K562 (cell line): Measurements from ENCODE around the gene PBXIP1. TPM values are rescaled to one million over a fixed set of nuclear protein-coding genes. Genes with fewer than 3 reads are reported as not detected.
A peak's percentile ranks its signal among the peaks of the same experiment; 100 is the strongest.

Experiments used
- ATF1 ChIP-seq, 2 experiments: fragments of 450-650 bp in 1 of 2; IDR thresholded peaks; 2 replicates each; pipeline ENCODE4 v1.6.1; 2016; ENCODE audit warnings: missing compliant biosample characterization in 1 of 2, missing genetic modification characterization in 1 of 2
- CAMTA2 ChIP-seq: fragments of 250-450 bp; sonication (Bioruptor Pico); conservative IDR thresholded peaks from 2 replicates; pipeline ENCODE4 v1.5.1; 2022
- CBFA2T2 ChIP-seq: fragments of 450-650 bp; conservative IDR thresholded peaks from 2 replicates; pipeline ENCODE4 v1.6.1; 2017; ENCODE audit warnings: mild to moderate bottlenecking
- CEBPB ChIP-seq: fragments of 450-650 bp; IDR thresholded peaks from 2 replicates; pipeline ENCODE4 v1.6.1; 2016; ENCODE audit warnings: missing genetic modification characterization, missing compliant biosample characterization
- FUS ChIP-seq: fragments of 200-400 bp; formaldehyde crosslinking; optimal IDR thresholded peaks from 2 replicates; pipeline ENCODE3; 2017; ENCODE audit warnings: low read depth, low read length
- HNRNPUL1 ChIP-seq: fragments of 200-400 bp; formaldehyde crosslinking; IDR thresholded peaks from 2 replicates; pipeline ENCODE4 v1.6.1; 2017; ENCODE audit warnings: low read length
- HSF4 ChIP-seq: fragments of 250-450 bp; sonication (Bioruptor Pico); IDR thresholded peaks from 2 replicates; pipeline ENCODE4 v2.1.2; 2022; ENCODE audit warnings: mild to moderate bottlenecking, moderate library complexity, borderline replicate concordance
- KLF16 ChIP-seq: IDR thresholded peaks from 2 replicates; pipeline ENCODE4 v1.6.1; 2016; ENCODE audit warnings: antibody characterized with exemption
- NR4A1 ChIP-seq, 2 experiments: fragments of 250-450 bp in 1 of 2; fragments of 450-650 bp in 1 of 2; sonication (Bioruptor Pico) in 1 of 2; IDR thresholded peaks; 2 replicates each; pipeline versions ENCODE4 v1.4.0 to v1.6.1; 2016 to 2020; ENCODE audit warnings: mild to moderate bottlenecking in 2 of 2, missing compliant biosample characterization in 1 of 2, missing genetic modification characterization in 1 of 2, moderate library complexity in 1 of 2
- NRF1 ChIP-seq, 2 experiments: fragments of 450-650 bp; IDR thresholded peaks in 1 of 2; conservative IDR thresholded peaks in 1 of 2; 2 replicates each; pipeline ENCODE4 v1.6.1; 2014; ENCODE audit warnings: mild to moderate bottlenecking in 2 of 2
- PCBP1 ChIP-seq: fragments of 200-400 bp; formaldehyde crosslinking; IDR thresholded peaks from 2 replicates; pipeline ENCODE4 v1.6.1; 2018; ENCODE audit warnings: mild to moderate bottlenecking, low read depth, low read length; ENCODE audit not compliant: poor library complexity, severe bottlenecking
- RBM22 ChIP-seq: fragments of 200-400 bp; formaldehyde crosslinking; IDR thresholded peaks from 2 replicates; pipeline ENCODE4 v1.6.1; 2018; ENCODE audit warnings: low read length, low read depth; ENCODE audit not compliant: poor library complexity, severe bottlenecking
- RNF2 ChIP-seq: sonication (generic); IDR thresholded peaks from 2 replicates; pipeline ENCODE4 v1.6.1; 2016
- SLC30A9 ChIP-seq: fragments of 250-450 bp; sonication (Bioruptor Pico); IDR thresholded peaks from 2 replicates; pipeline ENCODE4 v1.8.0; 2022; ENCODE audit warnings: mild to moderate bottlenecking, moderate library complexity
- SMARCA4 ChIP-seq: fragments of 450-650 bp; IDR thresholded peaks from 2 replicates; pipeline ENCODE4 v1.6.1; 2016
- SNRNP70 ChIP-seq: fragments of 200-400 bp; formaldehyde crosslinking; optimal IDR thresholded peaks from 2 replicates; pipeline ENCODE3; 2017; ENCODE audit warnings: low read depth, low read length
- SREBF1 ChIP-seq: fragments of 150-350 bp; IDR thresholded peaks from 2 replicates; pipeline ENCODE4 v1.6.1; 2014; ENCODE audit warnings: antibody characterized with exemption, low read depth, low read length, borderline replicate concordance
- ZNF398 ChIP-seq: fragments of 250-450 bp; sonication (Bioruptor Pico); IDR thresholded peaks from 2 replicates; pipeline ENCODE4 v1.8.0; 2021; ENCODE audit warnings: moderate library complexity, mild to moderate bottlenecking, inconsistent platforms
- ZSCAN29 ChIP-seq: fragments of 450-650 bp; IDR thresholded peaks from 2 replicates; pipeline ENCODE4 v1.6.1; 2017
- polyA plus RNA-seq, 8 experiments: library from polyadenylated mRNA; depleted of rRNA in 4 of 8; stranded (reverse) in 5 of 8; unstranded in 3 of 8; fragments of >200 nt; fragmentation: Nextera tagmentation in 2 of 8; fragmentation: Illumina TruSeq in 1 of 8; extraction: Ambion mirVana in 2 of 8; extraction: Trizol in 1 of 8; gene quantifications; 2 replicates each; pipeline versions ENCODE4 v1.2.1 to v1.2.3, GENCODE V29; 2011 to 2014; ENCODE audit warnings: inconsistent platforms in 1 of 8, missing spikeins in 1 of 8
- total RNA-seq, 7 experiments: library from RNA; depleted of rRNA in 6 of 7; stranded (reverse); fragments of >200 nt in 6 of 7; fragmentation: Illumina TruSeq in 2 of 7; extraction: Trizol in 2 of 7; gene quantifications; 2 replicates each; pipeline versions ENCODE4 v1.2.1 to v1.2.3, GENCODE V29; 2011 to 2021; ENCODE audit warnings: low replicate concordance in 1 of 7
- TF ChIP-seq, protein P1 (sequence below): sonication (generic); formaldehyde crosslinking; IDR thresholded peaks from 2 replicates; pipeline ENCODE4 v1.5.0; 2020; ENCODE audit warnings: missing genetic modification reagents
- TF ChIP-seq, protein P2 (sequence below): fragments of 450-650 bp; IDR thresholded peaks from 2 replicates; pipeline ENCODE4 v1.7.0; 2016; ENCODE audit warnings: borderline replicate concordance
- TF ChIP-seq, protein P3 (sequence below): fragments of 250-450 bp; sonication (Bioruptor Pico); IDR thresholded peaks from 2 replicates; pipeline ENCODE4 v1.5.0; 2021
- TF ChIP-seq, protein P4 (sequence below): fragments of 450-650 bp; conservative IDR thresholded peaks from 2 replicates; pipeline ENCODE4 v1.6.1; 2016; ENCODE audit warnings: missing genetic modification characterization, low read depth, mild to moderate bottlenecking, missing compliant biosample characterization, moderate library complexity

Gene PBXIP1
- total and polyA plus RNA-seq, 9 of the 15 experiments (the other 6 are each of a cell fraction or from before 2014, with no cell fraction given), result 0.13 to 8.3 (median 5.8) TPM

GRCh38 chr1:154935749-154936554 is 19.9 kb downstream of the PBXIP1 start (continued):
- TF ChIP-seq CAMTA2 (CRISPR knock-in tag) (no peak), HSF4 (CRISPR knock-in tag) (no peak), KLF16 (no peak), CEBPB (tag) (no peak), NR4A1 (CRISPR knock-in tag; IDR thresholded peaks at IDR 0.05) (no peak), NR4A1 (tag; IDR thresholded peaks at IDR 0.05) (peak; percentile 90; the same call in 1 of the 2 replicates), PCBP1 (no peak), HNRNPUL1 (no peak), RNF2 (no peak), CBFA2T2 (peak; percentile 87), FUS (no peak), SNRNP70 (no peak), RBM22 (no peak), ZSCAN29 (peak; percentile 87), NRF1 (conservative IDR thresholded peaks at IDR 0.05 in 1 of 2, IDR thresholded peaks at IDR 0.05 in 1 of 2) (no peak), SLC30A9 (CRISPR knock-in tag) (no peak), ZNF398 (no peak), SREBF1 (no peak), SMARCA4 (peak; percentile 59; the same call in 1 of the 2 replicates), ATF1 (CRISPR knock-in tag; IDR thresholded peaks at IDR 0.05) (no peak), ATF1 (tag; IDR thresholded peaks at IDR 0.05) (no peak)
- TF ChIP-seq, protein P1, sequence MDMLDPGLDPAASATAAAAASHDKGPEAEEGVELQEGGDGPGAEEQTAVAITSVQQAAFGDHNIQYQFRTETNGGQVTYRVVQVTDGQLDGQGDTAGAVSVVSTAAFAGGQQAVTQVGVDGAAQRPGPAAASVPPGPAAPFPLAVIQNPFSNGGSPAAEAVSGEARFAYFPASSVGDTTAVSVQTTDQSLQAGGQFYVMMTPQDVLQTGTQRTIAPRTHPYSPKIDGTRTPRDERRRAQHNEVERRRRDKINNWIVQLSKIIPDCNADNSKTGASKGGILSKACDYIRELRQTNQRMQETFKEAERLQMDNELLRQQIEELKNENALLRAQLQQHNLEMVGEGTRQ (CRISPR knock-in tag), result peak; percentile 96
- TF ChIP-seq, protein P2, sequence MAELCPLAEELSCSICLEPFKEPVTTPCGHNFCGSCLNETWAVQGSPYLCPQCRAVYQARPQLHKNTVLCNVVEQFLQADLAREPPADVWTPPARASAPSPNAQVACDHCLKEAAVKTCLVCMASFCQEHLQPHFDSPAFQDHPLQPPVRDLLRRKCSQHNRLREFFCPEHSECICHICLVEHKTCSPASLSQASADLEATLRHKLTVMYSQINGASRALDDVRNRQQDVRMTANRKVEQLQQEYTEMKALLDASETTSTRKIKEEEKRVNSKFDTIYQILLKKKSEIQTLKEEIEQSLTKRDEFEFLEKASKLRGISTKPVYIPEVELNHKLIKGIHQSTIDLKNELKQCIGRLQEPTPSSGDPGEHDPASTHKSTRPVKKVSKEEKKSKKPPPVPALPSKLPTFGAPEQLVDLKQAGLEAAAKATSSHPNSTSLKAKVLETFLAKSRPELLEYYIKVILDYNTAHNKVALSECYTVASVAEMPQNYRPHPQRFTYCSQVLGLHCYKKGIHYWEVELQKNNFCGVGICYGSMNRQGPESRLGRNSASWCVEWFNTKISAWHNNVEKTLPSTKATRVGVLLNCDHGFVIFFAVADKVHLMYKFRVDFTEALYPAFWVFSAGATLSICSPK, result no peak
- TF ChIP-seq, protein P3, sequence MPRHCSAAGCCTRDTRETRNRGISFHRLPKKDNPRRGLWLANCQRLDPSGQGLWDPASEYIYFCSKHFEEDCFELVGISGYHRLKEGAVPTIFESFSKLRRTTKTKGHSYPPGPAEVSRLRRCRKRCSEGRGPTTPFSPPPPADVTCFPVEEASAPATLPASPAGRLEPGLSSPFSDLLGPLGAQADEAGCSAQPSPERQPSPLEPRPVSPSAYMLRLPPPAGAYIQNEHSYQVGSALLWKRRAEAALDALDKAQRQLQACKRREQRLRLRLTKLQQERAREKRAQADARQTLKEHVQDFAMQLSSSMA (CRISPR knock-in tag), result no peak
- TF ChIP-seq, protein P4, sequence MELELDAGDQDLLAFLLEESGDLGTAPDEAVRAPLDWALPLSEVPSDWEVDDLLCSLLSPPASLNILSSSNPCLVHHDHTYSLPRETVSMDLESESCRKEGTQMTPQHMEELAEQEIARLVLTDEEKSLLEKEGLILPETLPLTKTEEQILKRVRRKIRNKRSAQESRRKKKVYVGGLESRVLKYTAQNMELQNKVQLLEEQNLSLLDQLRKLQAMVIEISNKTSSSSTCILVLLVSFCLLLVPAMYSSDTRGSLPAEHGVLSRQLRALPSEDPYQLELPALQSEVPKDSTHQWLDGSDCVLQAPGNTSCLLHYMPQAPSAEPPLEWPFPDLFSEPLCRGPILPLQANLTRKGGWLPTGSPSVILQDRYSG, result peak; percentile 74
